Lower lobe of right lung (tissue), 2 donors: ENCODE results near the gene CYP39A1. TPM values are rescaled to one million over a fixed set of nuclear protein-coding genes. Genes with fewer than 3 reads are reported as not detected.

ENCODE experiments used
- ATAC-seq, 2 donors: fragments of 200-7000 bp; cut with Tn5 transposase; one replicate each; pipeline ENCODE4 v1.9.1; 2020 to 2022; ENCODE audit warnings: mild to moderate bottlenecking in 2 of 2, moderate library complexity in 2 of 2
- DNase-seq: peaks from one replicate; pipeline ENCODE4 v3.0.0-alpha.2; 2020
- H3K27ac ChIP-seq: fragments of 200-600 bp; one replicate; pipeline ENCODE4 v1.8.0; 2022
- H3K27me3 ChIP-seq: fragments of 200-600 bp; one replicate; pipeline ENCODE4 v1.8.0; 2022; ENCODE audit warnings: low read depth
- H3K36me3 ChIP-seq: fragments of 200-600 bp; one replicate; pipeline ENCODE4 v1.8.0; 2022; ENCODE audit warnings: mild to moderate bottlenecking
- H3K4me1 ChIP-seq: fragments of 200-600 bp; one replicate; pipeline ENCODE4 v1.8.0; 2022
- H3K4me3 ChIP-seq: fragments of 200-600 bp; one replicate; pipeline ENCODE4 v1.8.0; 2022; ENCODE audit warnings: mild to moderate bottlenecking
- H3K9me3 ChIP-seq: fragments of 200-600 bp; one replicate; pipeline ENCODE4 v1.8.0; 2022
- CTCF ChIP-seq: fragments of 200-600 bp; IDR thresholded peaks from one replicate; pipeline ENCODE4 v1.8.0; 2022; ENCODE audit warnings: antibody characterized with exemption, mild to moderate bottlenecking
- intact Hi-C: fragments of 100-400 bp; cut with DNase I; formaldehyde crosslinking; loops from one replicate; pipeline ENCODE4 v1.11.0; 2022
- total RNA-seq: library from RNA; stranded (reverse); fragmentation: NEBNext Ultra II Directional; extraction: Animal tissue kit (Norgen Biotek cat#: 25700); gene quantifications from one replicate; pipeline ENCODE4 v1.2.1, GENCODE V29; 2021
- donor health status: DM: no; HTN: yes; CAD: no; lungs with severe emphysema.

The CYP39A1 gene
- total RNA-seq, 1 donor from 2014 or later = 5.4 TPM

DNA sequence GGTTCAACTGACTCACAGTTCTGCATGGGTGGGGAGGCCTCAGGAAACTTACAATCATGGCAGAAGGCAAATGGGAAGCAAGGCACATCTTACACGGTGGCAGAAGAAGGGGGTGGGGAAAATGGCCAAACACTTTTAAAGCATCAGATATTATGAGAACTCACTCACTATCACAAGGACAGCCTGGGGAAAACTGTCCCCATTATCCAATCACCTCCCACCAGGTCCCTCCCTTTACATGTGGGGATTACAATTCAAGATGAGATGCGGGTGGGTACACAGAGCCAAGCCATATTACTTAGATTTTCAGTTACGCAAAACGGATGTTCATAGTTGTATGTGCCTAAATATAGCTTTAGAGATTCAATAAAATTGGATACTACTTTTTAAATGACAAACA, 25.6 kb downstream of the CYP39A1 start:
- Histone ChIP-seq H3K36me3 (no peaks in the 10 kb centered on the region), H3K9me3 (no peaks in the 10 kb centered on the region), H3K27ac (no peak overlapping the region), H3K27me3 (no peaks in the 10 kb centered on the region), H3K4me1 (peaks cover 7% of the 10 kb centered on the region), H3K4me3 (no peak overlapping the region)
- DNase-seq (no peak), ATAC-seq (no peak)
- TF ChIP-seq CTCF = no peak
- intact Hi-C loops = no loop called here

- no peak overlapping the region for H3K27ac ChIP-seq
- no peaks in the 10 kb centered on the region for H3K27me3 ChIP-seq
- H3K9me3 ChIP-seq = no peaks in the 10 kb centered on the region
- ATAC-seq (peak in 1 of 2 donors; percentile 70), DNase-seq (no peak)
- peak; percentile 57 for TF ChIP-seq CTCF
- peaks cover 7% of the 10 kb centered on the region for H3K4me1 ChIP-seq
- intact Hi-C loops = no loop called here
- peak overlapping the region; percentile 10 for H3K4me3 ChIP-seq
- no peaks in the 10 kb centered on the region for H3K36me3 ChIP-seq
These were observed 26.2 kb downstream of the CYP39A1 start for GRCh38 chr6:46626228-46626909.

GRCh38 chr6:46618726-46619125, 33.9 kb downstream of the CYP39A1 start:
- no peaks in the 10 kb centered on the region for H3K36me3 ChIP-seq
- no peaks in the 10 kb centered on the region for H3K9me3 ChIP-seq
- H3K27ac ChIP-seq = no peak overlapping the region
- TF ChIP-seq CTCF = no peak
- DNase-seq = no peak
- no peaks in the 10 kb centered on the region for H3K27me3 ChIP-seq
- H3K4me1 ChIP-seq = no peaks in the 10 kb centered on the region
- H3K4me3 ChIP-seq = no peak overlapping the region
- ATAC-seq = no peak
- intact Hi-C loops = no loop called here

- ATAC-seq (no peak), DNase-seq (no peak)
- Histone ChIP-seq H3K27ac (no peak overlapping the region), H3K36me3 (no peaks in the 10 kb centered on the region), H3K4me1 (no peaks in the 10 kb centered on the region), H3K4me3 (no peak overlapping the region), H3K27me3 (no peaks in the 10 kb centered on the region), H3K9me3 (no peaks in the 10 kb centered on the region)
- no peak for TF ChIP-seq CTCF
- intact Hi-C loops = no loop called here
These were observed 40.0 kb downstream of the CYP39A1 start for GRCh38 chr6:46612645-46613044.

- Histone ChIP-seq H3K4me3 (no peak overlapping the region), H3K27ac (no peak overlapping the region), H3K4me1 (no peaks in the 10 kb centered on the region), H3K36me3 (no peaks in the 10 kb centered on the region), H3K9me3 (no peaks in the 10 kb centered on the region), H3K27me3 (no peaks in the 10 kb centered on the region)
- ATAC-seq (no peak), DNase-seq (no peak)
- intact Hi-C loops = no loop called here
- no peak for TF ChIP-seq CTCF
These were observed 41.6 kb downstream of the CYP39A1 start for GRCh38 chr6:46610862-46611553.
